Germinal center (tissue), 1 donor: ENCODE results near the gene SPATA45.
"Not testable (repeated sequence)": the region's sequence is repeated elsewhere in the genome, so short reads cannot be mapped to it uniquely, and the experiment has no call there.

Source experiments
- DNase-seq: peaks from one replicate; pipeline ENCODE4 v3.0.0; 2012; ENCODE audit warnings: mixed read lengths, low spot score

The SPATA45 gene

DNA sequence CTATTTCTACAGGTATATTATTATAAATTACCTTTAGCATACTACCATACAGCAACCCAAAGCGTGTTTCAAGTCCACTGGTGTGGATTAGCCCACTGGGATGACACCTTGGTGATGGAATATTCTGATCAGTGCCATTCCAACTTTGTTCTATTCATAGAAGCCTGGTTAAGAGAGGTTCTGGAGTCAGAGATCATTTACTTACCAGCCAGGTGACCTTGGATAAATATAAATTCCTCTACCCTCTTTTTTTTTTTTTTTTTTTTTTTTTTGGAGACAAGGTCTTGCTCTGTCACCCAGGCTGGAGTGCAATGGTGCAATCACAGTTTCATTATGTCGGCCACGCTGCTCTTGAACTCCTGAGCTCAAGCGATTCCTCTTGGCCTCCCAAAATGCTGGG, at the start of gene SPATA45:
TSS of gene SPATA45 (minus strand) at position 101 of the 400 bp plus-strand sequence. CDS start 11,500 bp downstream, outside the sequence.
- no peak for DNase-seq

DNA sequence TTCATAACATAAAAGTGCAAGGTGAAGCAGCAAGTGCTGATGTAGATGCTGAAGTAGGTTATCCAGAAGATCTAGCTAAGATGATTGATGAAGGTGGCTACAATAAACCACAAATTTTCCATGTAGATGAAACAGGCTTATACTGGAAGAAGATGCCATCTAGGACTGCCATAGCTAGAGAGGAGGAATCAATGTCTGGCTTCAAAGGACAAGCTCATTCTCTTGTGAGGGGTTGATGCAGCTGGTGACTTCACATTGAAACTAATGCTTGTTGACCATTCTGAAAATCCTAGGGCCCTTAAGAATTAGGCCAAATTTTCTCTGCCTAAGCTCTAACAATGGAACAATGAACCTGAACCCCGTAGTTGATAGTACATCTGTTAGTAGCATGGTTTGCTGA, 44.7 kb upstream of the SPATA45 start:
- no peak for DNase-seq

DNA sequence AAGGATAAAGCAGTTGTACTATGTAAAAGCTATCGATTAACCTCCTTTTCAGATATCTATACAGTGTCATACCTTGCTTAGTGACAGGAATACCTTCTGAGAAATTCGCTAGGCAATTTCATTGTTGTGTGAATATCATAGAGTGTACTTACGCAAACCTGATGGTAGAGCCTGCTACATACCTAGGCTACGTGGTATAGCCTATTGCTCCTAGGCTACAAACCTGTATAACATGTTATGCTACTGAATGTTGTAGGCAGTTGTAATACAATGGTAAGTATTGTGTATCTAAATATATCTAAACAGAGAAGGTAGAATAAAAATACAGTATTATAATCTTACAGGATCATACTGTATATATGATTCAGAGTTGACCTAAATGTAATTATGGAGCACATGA, 37.1 kb upstream of the SPATA45 start:
- no peak for DNase-seq

DNA sequence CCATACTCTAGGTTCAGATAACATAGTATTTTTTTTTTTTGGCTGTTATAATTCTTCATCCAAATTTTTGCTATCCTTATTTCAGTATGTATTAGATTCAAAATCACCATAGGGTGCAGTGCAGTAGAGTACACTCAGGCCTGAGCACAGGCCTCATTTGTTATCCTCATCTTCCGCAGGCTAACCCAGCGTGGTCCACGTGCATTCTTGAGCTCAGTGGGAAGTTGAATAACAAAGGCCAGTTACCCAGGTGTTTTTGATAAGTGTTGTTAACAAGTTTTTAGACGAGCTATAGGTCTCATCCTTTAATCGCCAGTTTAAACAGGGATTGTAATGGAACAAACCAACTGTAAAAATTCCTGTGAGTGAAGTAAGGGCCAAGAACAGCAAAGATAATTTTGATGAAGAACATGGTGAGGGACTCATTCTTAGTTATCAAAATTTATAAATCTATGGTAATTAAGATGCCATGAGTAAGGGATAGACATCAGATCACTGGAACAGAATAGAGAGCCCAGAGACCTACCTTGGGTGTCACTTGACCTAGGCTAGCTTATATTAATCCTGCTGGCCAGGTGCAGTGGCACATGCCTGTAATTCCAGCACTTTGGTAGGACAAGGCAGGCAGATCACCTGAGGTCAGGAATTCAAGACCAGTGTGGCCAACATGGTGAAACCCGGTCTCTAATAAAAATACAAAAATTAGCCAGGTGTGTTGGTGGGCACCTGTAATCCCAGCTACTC, 32.7 kb upstream of the SPATA45 start:
- no peak for DNase-seq

DNA sequence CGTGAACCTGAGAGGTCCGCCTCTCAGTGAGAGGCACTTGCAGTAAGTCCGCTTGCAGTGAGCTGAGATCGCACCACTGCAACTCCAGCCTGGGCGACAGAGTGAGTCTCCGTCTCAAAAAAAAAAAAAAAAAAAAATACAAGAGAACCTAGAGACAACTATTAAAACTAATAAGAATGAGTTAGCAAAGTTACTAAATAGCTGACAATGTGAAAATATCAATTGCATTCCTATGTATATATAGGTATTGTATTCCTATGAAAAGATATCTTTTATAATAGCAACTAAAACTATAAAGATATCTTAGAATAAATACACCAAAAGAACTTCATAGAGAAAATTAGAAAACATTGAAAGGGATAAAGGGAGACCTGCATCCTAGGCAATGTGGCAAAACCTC, 31.0 kb upstream of the SPATA45 start:
- no peak for DNase-seq

DNA sequence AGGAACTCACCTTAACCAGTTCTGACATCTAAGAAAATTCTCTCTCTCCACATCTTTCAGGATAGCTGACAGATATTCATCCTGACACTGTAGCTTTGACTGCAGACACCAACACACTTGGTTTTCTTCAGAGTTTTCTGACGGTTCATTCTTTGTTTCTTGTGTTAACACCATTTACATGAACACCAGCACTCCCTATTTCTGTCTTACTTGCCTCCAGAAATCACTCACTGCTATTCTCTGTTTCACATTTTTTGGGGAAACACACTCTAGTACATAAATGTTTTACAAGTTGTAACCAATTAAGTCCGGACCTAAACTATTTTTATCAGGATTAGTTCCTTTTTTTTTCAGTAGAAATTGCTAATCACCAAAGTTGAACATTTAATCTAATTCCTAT, 26.1 kb upstream of the SPATA45 start:
- DNase-seq = no peak

DNA sequence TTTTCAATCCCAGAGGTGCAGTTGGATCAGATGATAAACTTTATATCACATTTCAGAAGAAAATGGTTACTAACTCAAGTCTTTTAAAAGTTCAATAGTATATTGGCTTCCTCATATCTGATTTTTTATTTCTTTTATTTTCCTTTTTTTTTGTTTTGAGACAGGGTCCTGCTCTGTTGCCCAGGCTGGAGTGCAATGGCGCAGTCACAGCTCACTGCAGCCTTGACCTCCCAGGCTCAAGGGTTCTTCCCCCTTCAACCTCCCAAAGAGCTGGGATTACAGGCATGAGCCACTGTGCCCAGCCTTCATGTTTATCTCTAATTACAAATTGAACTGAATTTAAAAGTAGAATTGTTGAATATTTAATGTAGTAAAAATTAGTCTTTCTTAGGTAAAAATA, 24.5 kb upstream of the SPATA45 start:
- DNase-seq = no peak

DNA sequence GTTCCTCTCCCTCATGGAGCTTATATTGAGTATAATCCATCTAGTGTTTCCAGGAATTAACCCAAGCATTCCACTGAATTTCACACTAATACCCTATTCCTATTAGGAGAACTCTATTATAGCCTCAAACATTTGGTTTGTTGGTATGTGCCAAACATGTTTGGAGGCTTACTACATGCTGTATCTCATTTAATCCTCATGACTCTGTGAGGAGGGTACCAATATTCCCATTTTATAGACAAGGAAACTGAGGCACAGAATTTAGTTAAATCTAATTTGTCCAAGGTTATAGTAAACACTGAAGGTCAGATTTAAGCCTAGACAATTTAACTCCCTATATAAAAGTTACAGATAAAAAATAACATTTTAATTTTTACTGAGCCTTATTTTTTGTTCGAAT, 19.7 kb upstream of the SPATA45 start:
- no peak for DNase-seq

DNA sequence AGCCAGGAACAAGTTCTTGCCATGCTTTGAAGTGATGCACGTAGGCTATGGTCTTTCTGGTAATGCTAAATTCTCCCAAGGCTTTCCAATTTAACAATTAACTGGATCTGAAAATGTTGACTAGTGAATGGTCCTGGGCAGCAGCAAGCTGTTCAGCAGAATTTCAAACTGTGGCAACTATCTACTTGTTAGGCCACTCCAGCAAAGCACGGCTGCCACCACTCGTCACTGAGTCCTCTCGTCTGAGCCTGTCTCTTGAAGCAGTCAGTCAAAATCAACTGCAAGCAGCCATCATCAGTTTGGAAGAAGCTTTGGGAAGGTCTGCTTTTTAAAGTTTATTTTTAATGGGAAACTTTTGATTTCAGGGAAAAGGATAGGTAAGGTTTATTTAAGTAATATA, 16.8 kb upstream of the SPATA45 start:
- no peak for DNase-seq

DNA sequence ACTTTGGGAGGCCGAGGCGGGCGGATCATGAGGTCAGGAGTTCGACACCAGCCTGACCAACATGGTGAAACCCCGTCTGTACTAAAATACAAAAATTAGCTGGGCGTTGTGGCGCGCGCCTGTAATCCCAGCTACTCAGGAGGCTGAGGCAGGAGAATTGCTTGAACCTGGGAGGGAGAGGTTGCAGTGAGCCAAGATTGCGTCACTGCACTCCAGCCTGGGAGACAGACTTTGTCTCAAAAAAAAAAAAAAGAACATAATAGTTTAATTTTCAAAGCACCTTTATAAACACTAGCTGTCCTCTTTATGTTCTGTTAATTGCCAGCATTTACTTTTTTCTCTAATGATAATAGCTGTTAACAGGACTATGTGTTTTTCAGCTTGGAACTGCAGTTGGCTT, 15.9 kb upstream of the SPATA45 start:
- not testable (repeated sequence) for DNase-seq

DNA sequence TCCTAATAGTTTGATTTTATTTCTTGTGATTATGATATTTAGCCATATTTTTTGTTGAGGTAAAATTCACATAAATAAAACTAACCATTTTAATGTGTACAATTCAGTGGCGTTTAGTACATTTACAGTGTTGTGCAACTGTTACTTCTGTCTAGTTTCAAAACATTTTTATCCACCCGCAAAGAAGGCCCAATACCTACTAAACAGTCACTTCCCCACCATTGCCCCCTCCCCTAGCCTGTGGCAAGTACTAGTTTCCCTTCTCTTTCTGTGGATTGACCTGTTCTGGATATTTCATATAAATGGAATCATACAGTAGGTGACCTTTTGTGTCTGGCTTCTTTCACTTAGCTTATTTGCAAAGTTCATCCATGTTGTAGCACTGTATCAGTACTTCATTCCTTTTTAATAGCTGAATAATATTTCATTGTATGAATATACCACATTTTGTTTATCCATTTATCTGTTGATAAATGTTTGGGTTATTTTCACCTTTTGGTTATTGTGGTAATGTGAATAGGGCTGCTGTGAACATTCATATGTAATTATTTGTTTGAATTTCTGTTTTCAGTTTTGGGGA, 14.8 kb upstream of the SPATA45 start:
- DNase-seq = no peak

DNA sequence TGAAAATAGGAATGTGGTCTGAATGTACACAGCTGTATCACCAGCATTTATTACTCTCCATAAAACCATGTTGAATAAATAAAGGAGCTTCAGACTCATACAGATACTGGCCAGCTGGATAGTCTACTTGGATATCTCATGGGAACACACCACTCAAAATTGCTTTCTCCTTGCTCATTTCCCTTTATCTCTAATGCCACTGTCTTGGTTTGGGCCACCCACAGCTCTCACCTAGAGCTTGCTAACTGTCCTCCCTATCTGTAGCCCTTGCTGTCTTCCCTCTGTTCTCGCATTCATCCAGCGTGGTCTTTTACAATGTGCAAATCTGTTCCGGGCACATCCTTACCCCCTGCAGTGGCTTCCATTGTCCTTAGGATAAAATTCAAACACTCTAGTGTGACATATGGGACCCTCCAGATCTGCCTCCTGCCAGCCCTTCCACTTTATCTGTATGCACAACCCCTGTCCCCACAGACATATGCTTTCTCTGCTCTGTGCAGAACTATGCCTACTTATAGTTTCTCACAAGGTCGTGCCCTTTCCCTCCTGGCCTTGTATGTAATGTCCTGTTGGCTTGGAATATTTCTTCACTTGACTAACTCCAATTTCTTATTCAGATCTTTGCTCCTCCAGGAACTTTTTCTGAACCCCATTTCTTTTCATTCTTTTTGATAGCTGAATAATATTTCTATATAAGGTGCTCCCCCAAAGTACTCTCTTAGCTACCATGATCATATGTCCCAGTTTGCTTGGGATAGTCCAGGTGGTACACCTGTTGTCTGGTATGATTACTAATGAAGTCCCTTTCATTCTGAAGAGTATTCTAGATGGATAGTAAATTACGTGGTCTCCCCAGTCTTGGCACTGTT, 13.5 kb upstream of the SPATA45 start:
- no peak for DNase-seq

DNA sequence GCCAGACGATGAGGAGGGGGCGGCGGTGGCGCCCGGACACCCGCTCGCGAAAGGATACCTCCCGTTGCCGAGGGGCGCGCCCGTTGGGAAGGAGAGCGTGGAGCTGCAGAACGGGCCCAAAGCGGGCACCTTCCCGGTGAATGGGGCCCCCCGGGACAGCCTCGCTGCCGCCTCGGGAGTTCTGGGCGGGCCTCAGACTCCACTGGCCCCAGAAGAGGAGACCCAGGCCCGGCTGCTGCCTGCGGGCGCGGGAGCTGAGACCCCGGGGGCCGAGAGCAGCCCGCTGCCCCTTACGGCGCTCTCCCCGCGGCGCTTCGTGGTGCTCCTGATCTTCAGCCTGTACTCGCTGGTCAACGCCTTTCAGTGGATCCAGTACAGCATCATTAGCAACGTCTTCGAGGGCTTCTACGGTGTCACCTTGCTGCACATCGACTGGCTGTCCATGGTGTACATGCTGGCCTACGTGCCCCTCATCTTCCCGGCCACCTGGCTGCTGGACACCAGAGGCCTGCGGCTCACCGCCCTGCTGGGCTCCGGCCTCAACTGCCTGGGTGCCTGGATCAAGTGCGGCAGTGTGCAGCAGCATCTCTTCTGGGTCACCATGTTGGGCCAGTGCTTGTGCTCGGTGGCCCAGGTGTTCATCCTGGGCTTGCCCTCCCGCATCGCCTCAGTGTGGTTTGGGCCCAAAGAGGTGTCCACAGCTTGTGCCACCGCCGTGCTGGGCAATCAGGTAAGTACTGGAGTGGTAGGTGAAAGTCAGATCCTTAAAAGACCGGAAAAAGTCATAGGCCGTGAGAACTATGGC, 11.2 kb upstream of the SPATA45 start:
- peak; percentile 18 for DNase-seq

DNA sequence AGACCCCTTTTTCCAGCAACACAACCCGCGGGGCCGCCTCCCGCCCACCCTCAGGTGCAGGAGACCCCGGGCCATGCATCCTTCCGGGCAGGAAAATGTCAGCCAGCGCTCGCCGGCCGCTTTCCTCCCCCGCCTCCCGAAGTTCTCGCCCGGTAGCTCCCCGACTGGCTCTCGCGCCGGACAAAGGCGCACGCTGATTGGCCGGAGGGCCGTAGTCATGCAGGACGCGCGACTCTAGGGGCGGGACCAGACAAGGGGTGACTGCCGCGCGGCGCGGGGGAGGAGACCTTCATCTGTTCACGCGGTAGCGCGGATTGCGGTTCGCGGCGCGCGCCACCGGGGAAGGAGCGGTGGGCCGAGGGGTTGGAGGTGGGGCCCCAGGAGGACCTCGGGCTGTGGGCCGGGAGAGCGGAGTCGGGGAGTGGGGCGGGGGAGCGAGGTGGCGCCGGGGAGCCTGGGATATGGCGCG, 10.6 kb upstream of the SPATA45 start, which contains the start of gene FLVCR1:
TSS of gene FLVCR1 (plus strand) at position 284 of the 469 bp plus-strand sequence. CDS start at position 462, 178 bp downstream.
- DNase-seq = peak; percentile 97

DNA sequence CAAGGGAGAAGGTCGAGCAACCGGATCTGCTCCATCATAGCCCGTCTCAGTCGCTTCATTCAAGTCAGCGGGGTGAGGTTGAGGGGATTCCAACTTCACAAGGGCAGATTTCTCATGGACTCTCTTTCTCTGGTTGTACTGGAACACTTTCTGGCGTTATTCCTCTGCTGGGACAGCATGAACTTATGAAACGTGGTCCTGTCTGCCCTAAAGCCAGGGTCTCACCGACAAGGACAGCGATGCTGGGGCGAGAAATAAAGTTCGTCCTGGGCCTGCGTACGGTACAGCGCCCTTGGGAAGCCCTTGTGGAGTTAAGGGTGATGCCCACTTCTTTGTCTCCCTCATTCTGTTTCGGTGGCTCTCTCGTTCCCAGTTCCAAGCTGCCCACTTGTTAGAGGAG, 9.3 kb upstream of the SPATA45 start:
- DNase-seq = no peak

DNA sequence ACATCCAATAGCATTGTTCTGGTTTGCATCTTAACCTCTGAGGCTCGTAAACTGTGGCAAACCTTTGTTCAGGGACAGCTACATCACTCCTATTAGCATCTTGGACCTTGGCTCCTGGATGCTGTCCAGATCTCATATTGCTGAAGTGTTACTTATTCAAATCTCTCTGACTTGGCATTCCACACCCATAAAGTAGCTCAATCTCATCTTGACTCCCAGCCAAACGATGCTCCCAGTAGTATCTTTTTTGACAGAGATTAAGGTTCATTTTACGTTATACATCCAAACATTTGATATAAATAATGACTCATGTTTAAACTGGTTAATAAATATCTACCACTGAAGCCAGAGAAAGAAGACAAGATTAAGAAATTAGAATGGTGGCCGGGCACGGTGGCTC, 6.2 kb upstream of the SPATA45 start:
- DNase-seq = no peak

DNA sequence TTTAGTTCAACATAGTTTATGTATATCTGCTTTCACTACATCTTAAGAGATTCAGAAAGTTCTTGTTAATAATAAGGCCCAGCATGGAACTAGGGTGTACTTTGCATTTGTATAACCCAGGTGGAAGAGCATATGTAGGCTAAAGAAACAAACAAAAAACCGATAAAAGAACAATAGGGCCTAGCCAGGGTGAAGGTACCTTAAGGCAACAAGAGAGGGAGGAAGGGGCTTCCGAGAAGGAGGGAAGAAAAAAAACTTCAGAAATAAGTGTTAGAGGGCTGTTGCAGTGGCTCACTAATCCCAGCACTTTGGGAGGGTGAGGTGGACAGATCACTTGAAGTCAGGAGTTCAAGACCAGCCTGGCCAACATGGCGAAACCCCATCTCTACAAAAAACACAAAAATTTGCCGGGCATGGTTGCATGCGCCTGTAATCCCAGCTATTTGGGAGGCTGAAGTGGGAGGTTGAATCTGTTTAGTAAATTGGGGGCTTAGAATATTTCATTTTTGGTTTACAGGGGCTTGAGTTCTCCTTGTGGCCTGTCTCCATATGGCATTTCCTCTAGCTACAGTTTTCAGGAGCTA, 4.7 kb upstream of the SPATA45 start:
- no peak for DNase-seq

DNA sequence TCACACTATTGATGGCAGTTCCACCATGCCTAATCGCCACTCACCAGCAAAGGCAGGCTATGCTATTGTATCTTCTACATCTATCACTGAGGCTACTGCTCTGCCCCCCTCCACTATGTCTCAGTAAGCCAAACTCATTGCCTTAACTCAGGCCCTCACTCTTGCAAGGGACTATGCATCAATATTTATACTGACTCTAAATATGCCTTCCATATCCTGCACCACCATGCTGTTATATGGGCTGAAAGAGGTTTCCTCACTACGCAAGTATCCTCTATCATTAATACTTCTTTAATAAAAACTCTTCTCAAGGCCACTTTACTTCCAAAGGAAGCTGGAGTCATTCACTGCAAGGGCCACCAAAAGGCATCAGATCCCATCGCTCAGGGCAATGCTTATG, 2.9 kb downstream of the SPATA45 start:
- not testable (repeated sequence) for DNase-seq

DNA sequence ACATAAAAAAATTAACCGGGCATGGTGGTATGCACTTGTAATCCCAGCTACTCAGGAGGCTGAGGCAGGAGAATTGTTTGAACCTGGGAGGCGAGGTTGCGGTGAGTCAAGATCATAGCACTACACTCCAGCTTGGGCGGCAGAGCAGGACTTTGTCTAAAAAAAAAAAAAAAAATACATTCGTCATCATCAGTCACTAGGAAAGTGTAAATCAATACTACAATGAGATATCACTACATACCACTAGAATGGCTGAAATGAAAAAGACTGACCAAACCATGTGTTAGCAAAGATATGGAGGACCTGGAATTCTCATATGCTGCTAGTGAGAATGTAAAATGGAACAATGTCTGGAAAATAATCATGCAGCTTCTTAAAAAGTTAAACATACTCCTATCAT, 9.3 kb downstream of the SPATA45 start:
- no peak for DNase-seq

DNA sequence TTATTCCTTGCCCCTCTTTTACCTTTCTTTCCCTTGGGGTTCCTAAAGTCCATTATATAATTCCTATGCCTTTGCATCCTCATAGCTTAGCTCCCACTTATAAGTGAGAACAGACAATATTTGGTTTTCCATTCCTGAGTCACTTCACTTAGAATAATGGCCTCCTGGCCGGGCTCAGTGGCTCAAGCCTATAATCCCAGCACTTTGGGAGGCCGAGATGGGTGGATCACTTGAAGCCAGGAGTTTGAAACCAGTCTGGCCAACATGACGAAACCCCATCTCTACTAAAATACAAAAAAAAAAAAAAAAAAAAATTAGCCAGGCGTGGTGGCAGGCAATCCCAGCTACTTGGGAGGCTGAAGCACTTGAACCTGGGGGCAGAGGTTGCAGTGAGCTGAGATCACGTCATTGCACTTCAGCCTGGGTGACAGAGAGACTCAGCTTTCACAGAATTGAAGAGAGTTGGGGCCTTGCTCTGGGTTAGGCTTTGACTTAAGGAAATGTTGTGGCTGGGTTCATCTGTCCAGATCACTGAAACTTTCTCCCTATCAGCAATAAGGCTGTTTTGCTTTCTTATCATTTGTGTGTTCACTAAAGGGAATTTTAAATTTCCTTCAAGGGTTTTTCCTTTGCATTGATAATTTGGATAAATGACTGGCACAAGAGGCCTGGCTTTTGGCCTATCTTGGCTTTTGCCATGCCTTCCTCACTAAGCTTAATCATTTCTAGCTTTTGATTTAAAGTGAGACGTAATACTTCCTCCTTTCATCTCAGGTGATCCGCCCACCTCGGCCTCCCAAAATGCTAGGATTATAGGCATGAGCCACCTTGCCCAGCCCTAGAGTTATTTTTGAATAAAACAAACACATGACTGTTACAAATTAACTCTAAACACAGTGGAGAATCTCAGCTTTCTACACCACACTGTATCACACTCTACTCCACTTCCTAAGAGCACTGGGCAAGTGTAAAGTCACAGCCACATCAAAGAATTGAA, 13.9 kb downstream of the SPATA45 start:
- DNase-seq = not testable (repeated sequence)
